ENCODE data around the gene LMAN2L. TPM values are rescaled to one million over a fixed set of nuclear protein-coding genes. Genes with fewer than 3 reads are reported as not detected.

Gene LMAN2L
- total RNA-seq, 1 experiment from 2014 or later = 17.6 TPM

- TF ChIP-seq CTCF (conservative IDR thresholded peaks at IDR 0.05) = no peak
- Histone ChIP-seq H4K8ac (replicated peaks; ENCODE audit: insufficient read length, low read depth, low read length) (no peak overlapping the region), H3K27me3 (ENCODE audit: insufficient read depth, low read length) (no peaks in the 10 kb centered on the region), H3K9me3 (ENCODE audit: control insufficient read depth, low read depth, low read length) (no peaks in the 10 kb centered on the region), H3K79me1 (ENCODE audit: insufficient read depth, low read depth, low read length, poor library complexity, severe bottlenecking) (no peaks in the 10 kb centered on the region), H2BK12ac (ENCODE audit: insufficient read length, low read depth, low read length) (no peak overlapping the region), H2BK15ac (ENCODE audit: low read depth, low read length) (no peak overlapping the region), H2AK5ac (ENCODE audit: insufficient read length, low read length) (no peak overlapping the region), H3T11ph (ENCODE audit: low read length) (no peak overlapping the region), H2BK5ac (ENCODE audit: insufficient read length, low read length) (no peak overlapping the region), H3K4me2 (ENCODE audit: insufficient read depth, insufficient read length, low read length) (no peak overlapping the region), H3K18ac (ENCODE audit: insufficient read length, low read depth, low read length) (no peak overlapping the region), H3K4ac (ENCODE audit: low read depth, low read length) (no peak overlapping the region), H3K27ac (ENCODE audit: insufficient read length, low read depth, low read length) (no peak overlapping the region), H2BK20ac (ENCODE audit: low read depth, low read length, poor library complexity, severe bottlenecking) (no peak overlapping the region), H3K23me2 (ENCODE audit: insufficient read length, low read depth, low read length, poor library complexity, severe bottlenecking) (no peaks in the 10 kb centered on the region), H3K9ac (ENCODE audit: extremely low read depth, insufficient read length, low read length) (no peak overlapping the region), H2BK120ac (ENCODE audit: low read depth, low read length, poor library complexity, severe bottlenecking) (no peak overlapping the region), H3K14ac (ENCODE audit: insufficient read depth, low read length) (no peak overlapping the region), H4K20me1 (ENCODE audit: control insufficient read depth, insufficient read depth, insufficient read length) (no peaks in the 10 kb centered on the region), H3K23ac (ENCODE audit: insufficient read length, low read depth, low read length) (no peak overlapping the region), H4K91ac (ENCODE audit: insufficient read length, low read depth, low read length) (no peak overlapping the region), H3K56ac (ENCODE audit: insufficient read length, low read depth, low read length) (no peak overlapping the region), H3K4me1 (ENCODE audit: insufficient read depth, low read length) (no peaks in the 10 kb centered on the region), H3K79me2 (ENCODE audit: insufficient read depth, low read length) (no peaks in the 10 kb centered on the region), H4K5ac (ENCODE audit: insufficient read length, low read depth, low read length) (no peak overlapping the region), H2AFZ (ENCODE audit: low read length) (no peak overlapping the region)
- 0 out of 7 replicates have a peak, but pooled peaks cover 0 to 2% (median 0%) of the 10 kb centered on the region in 3 experiments for H3K36me3 Mint-ChIP-seq (ENCODE audit: insufficient read depth in 1 of 3, low read depth in 3 of 3)
- H3K4me1 Mint-ChIP-seq = no peaks in the 10 kb centered on the region
- peak overlapping the region in 2 of 3 experiments; percentile 48 to 70; a peak in 1 of 7 replicates for H3K27ac Mint-ChIP-seq
- DNase-seq = no peak
- no peaks in the 10 kb centered on the region for H3K27me3 Mint-ChIP-seq (ENCODE audit: low read depth)
- H3K9me3 Mint-ChIP-seq = no peaks in the 10 kb centered on the region; a peak in 1 of 5 replicates
- no peak overlapping the region for H3K4me3 Mint-ChIP-seq
- WGBS (ENCODE audit: extremely low coverage, insufficient read length, low lambda C conversion rate) = no CpG with 5 or more reads among the region's 15 CpGs
Observed at GRCh38 chr2:96695602-96696001, 44.3 kb downstream of the LMAN2L start.

Data from H9 (cell line).